Measurements from ENCODE around the gene ZCCHC3. TPM values are rescaled to one million over a fixed set of nuclear protein-coding genes. Genes with fewer than 3 reads are reported as not detected.

ZCCHC3 gene
- total and polyA plus RNA-seq, 8 donors, result 6.2 to 59.1 (median 13.4) TPM

DNA sequence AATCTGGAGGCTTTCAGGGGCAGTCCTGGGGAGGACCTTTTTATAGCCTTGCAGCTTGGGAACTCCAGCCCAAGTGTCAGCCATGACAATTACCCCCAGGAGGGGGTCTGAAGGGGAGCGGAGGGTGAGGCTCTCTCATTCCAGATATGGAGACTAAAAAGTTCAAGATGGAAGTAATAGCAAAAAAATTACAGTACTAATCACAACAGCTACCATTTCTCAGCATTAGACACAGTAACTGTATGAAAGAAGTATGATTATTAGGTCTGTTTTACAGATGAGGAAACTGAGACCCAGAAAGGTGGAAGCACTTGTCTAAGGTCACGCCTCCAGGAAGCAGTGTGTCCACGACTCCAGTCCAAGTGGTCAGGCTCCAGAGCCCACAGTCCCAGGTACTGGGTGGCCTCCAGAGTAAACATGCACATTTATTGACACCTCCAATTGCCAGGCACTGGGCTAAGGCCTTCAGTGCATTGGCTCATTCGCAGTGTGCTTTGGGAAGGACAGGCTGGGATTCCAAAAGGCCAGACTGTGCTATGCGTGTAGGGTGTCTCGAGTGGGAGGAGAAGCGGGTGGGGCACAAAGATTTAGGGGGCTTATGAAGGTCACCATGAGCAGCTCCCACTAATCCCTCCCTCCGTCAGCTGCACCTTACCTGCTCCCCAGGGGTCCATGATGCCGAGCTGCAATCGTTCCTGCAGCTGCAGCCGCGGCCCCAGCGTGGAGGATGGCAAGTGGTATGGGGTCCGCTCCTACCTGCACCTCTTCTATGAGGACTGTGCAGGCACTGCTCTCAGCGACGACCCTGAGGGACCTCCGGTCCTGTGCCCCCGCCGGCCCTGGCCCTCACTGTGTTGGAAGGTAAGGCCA lies 51.8 kb downstream of the ZCCHC3 start:
- H3K36me3 ChIP-seq, result peaks cover 0 to 25% (median 16%) of the 10 kb centered on the region in 4 donors
- WGBS, 5 donors, result 74 to 89% (median 82%) methylated on average over 12 to 19 of the region's 19 CpGs
- no peak overlapping the region for H3K4me3 ChIP-seq
- H3K9me3 ChIP-seq, result no peaks in the 10 kb centered on the region
- H3K27ac ChIP-seq, result peak overlapping the region in 1 of 5 donors; percentile 94
- peaks cover 16 to 52% (median 37%) of the 10 kb centered on the region in 4 donors for H3K4me1 ChIP-seq
- peak in 1 of 2 donors; percentile 58 for DNase-seq
- intact Hi-C loops (cut with DNase I; ENCODE audit: low total_unique reads), result no loop called here
- no peaks in the 10 kb centered on the region for H3K27me3 ChIP-seq
- TF ChIP-seq EP300 (IDR thresholded peaks at IDR 0.05) (no peak), POLR2AphosphoS5 (IDR thresholded peaks at IDR 0.05) (no peak), CTCF (IDR thresholded peaks at IDR 0.05) (no peak), POLR2A (IDR thresholded peaks at IDR 0.05) (no peak)

Other genes starting within 250 kb of the ZCCHC3 start
- not detected for gene DEFB125, start 209.9 kb upstream of the ZCCHC3 start, total RNA-seq
- not detected for gene DEFB125, start 209.9 kb upstream of the ZCCHC3 start, polyA plus RNA-seq
- not detected for gene DEFB126, start 155.0 kb upstream of the ZCCHC3 start, total RNA-seq
- gene DEFB126, start 155.0 kb upstream of the ZCCHC3 start, polyA plus RNA-seq, result not detected
- gene DEFB127, start 140.1 kb upstream of the ZCCHC3 start, total RNA-seq, result not detected
- gene DEFB127, start 140.1 kb upstream of the ZCCHC3 start, polyA plus RNA-seq, result not detected
- not detected for gene DEFB128, start 107.9 kb upstream of the ZCCHC3 start, total RNA-seq
- gene DEFB128, start 107.9 kb upstream of the ZCCHC3 start, polyA plus RNA-seq, result not detected
- not detected for gene DEFB129, start 70.3 kb upstream of the ZCCHC3 start, total RNA-seq
- not detected for gene DEFB129, start 70.3 kb upstream of the ZCCHC3 start, polyA plus RNA-seq
- gene DEFB132, start 39.8 kb upstream of the ZCCHC3 start, total RNA-seq, result not detected
- not detected for gene DEFB132, start 39.8 kb upstream of the ZCCHC3 start, polyA plus RNA-seq
- gene C20orf96, start 6.8 kb upstream of the ZCCHC3 start, total RNA-seq, result 10 to 100 TPM in 1 of 5 donors, 1 to 10 TPM in 4; 3.1 to 23.9 (median 5.4) TPM
- gene C20orf96, start 6.8 kb upstream of the ZCCHC3 start, polyA plus RNA-seq, result 1 to 10 TPM; 3.9 to 5.2 (median 5.0) TPM
- gene SOX12, start 28.0 kb downstream of the ZCCHC3 start, total RNA-seq, result 10 to 100 TPM in 2 of 5 donors, 1 to 10 TPM in 3; 1.5 to 20.3 (median 5.4) TPM
- gene SOX12, start 28.0 kb downstream of the ZCCHC3 start, polyA plus RNA-seq, result 1 to 10 TPM; 1.7 to 2.8 (median 2.6) TPM
- gene NRSN2, start 49.5 kb downstream of the ZCCHC3 start, total RNA-seq, result 10 to 100 TPM in 4 of 5 donors, under 1 TPM in 1; 0.89 to 36.5 (median 15.2) TPM
- gene NRSN2, start 49.5 kb downstream of the ZCCHC3 start, polyA plus RNA-seq, result 10 to 100 TPM in 2 of 3 donors, 1 to 10 TPM in 1; 9.8 to 21.0 (median 20.2) TPM
- gene TRIB3, start 83.2 kb downstream of the ZCCHC3 start, total RNA-seq, result 10 to 100 TPM in 2 of 5 donors, 1 to 10 TPM in 3; 1.7 to 17.7 (median 3.6) TPM
- gene TRIB3, start 83.2 kb downstream of the ZCCHC3 start, polyA plus RNA-seq, result 10 to 100 TPM in 2 of 3 donors, 1 to 10 TPM in 1; 8.7 to 15.8 (median 12.6) TPM
- 100 to 1,000 TPM in 3 of 5 donors, 10 to 100 TPM in 2; 30.7 to 211 (median 161) TPM for gene RBCK1, start 110.7 kb downstream of the ZCCHC3 start, total RNA-seq
- gene RBCK1, start 110.7 kb downstream of the ZCCHC3 start, polyA plus RNA-seq, result 100 to 1,000 TPM in 1 of 3 donors, 10 to 100 TPM in 2; 69.0 to 115 (median 81.1) TPM
- gene TBC1D20, start 165.0 kb downstream of the ZCCHC3 start, total RNA-seq, result 10 to 100 TPM in 4 of 5 donors, 1 to 10 TPM in 1; 7.5 to 43.3 (median 25.9) TPM
- gene TBC1D20, start 165.0 kb downstream of the ZCCHC3 start, polyA plus RNA-seq, result 10 to 100 TPM; 14.4 to 24.4 (median 18.9) TPM
- 100 to 1,000 TPM in 1 of 5 donors, 10 to 100 TPM in 4; 24.9 to 164 (median 80.5) TPM for gene CSNK2A1, start 246.2 kb downstream of the ZCCHC3 start, total RNA-seq
- gene CSNK2A1, start 246.2 kb downstream of the ZCCHC3 start, polyA plus RNA-seq, result 10 to 100 TPM; 22.6 to 33.0 (median 26.7) TPM

Data from stomach (tissue), 9 donors.